ENCODE results near the gene ASTN2. TPM values are rescaled to one million over a fixed set of nuclear protein-coding genes. Genes with fewer than 3 reads are reported as not detected.

The ASTN2 gene
- total and polyA plus RNA-seq, 2 experiments from 2014 or later: 7.0 to 24.6 TPM

DNA sequence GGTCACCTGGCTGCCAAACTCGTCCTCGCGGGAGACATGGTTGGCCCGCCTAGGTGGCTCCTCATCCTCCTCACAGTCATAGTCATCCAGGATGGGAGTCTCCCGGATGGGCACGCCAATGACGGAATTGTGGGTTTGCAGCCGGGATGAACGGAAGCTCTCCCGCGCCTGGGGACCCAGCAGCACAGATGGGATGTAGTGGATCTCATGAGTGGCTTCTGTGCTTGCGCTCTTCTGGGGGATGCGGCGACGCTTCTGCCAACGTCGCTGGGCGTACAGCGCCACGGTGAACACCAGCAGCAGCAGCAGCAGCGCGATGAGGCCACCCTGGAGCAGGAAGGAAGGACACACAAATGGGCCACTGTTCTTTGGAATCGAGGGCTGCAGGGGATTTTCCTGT, 200.4 kb downstream of the ASTN2 start (continued):
- TF ChIP-seq, protein P1, sequence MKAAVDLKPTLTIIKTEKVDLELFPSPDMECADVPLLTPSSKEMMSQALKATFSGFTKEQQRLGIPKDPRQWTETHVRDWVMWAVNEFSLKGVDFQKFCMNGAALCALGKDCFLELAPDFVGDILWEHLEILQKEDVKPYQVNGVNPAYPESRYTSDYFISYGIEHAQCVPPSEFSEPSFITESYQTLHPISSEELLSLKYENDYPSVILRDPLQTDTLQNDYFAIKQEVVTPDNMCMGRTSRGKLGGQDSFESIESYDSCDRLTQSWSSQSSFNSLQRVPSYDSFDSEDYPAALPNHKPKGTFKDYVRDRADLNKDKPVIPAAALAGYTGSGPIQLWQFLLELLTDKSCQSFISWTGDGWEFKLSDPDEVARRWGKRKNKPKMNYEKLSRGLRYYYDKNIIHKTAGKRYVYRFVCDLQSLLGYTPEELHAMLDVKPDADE (IDR thresholded peaks at IDR 0.05): no peak
- TF ChIP-seq STAT1 (IDR thresholded peaks at IDR 0.05; ENCODE audit: unreplicated experiment) (no peak), EZH2 (IDR thresholded peaks at IDR 0.05; ENCODE audit: low read depth, unreplicated experiment) (no peak), EZH2phosphoT487 (IDR thresholded peaks at IDR 0.05; ENCODE audit: unreplicated experiment) (no peak)

DNA sequence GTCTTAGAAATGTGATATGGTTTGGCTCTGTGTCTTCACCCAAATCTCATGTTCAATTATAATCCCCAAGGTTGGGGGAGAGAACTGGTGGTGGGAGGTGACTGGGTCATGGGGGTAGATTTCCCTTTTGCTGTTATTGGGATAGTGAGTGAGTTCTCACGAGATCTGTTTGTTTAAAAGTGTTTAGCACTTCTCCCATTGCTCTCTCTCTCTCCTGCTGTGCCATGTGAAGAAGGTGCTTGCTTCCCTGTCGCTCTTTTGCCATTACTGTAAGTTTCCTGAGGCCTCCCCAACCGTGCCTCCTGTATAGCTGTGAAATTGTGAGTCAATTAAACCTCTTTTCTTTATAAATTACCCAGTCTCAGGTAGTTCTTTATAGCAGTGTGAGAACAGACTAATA, 203.6 kb downstream of the ASTN2 start:
- H2AFZ ChIP-seq: no peak overlapping the region

More for the DNA sequence above, 203.6 kb downstream of the ASTN2 start:
- no peaks in the 10 kb centered on the region for H3K9me2 ChIP-seq (ENCODE audit: insufficient read depth)
- H3K27ac ChIP-seq (ENCODE audit: low read depth): no peak overlapping the region
- peaks cover 6% of the 10 kb centered on the region; the same call in 1 of the 2 replicates for H3K79me2 ChIP-seq (replicated peaks; ENCODE audit: insufficient read depth)
- H3K4me2 ChIP-seq: no peak overlapping the region
- H3K4me1 Mint-ChIP-seq: peaks cover 13% of the 10 kb centered on the region
- no peaks in the 10 kb centered on the region for H4K20me1 ChIP-seq (replicated peaks; ENCODE audit: insufficient read depth)
- DNase-seq (ENCODE audit: low spot score) (peak; percentile 13), ATAC-seq (peak; percentile 39; the same call in 1 of the 3 replicates)
- TF ChIP-seq STAT1 (IDR thresholded peaks at IDR 0.05; ENCODE audit: unreplicated experiment) (no peak), ZNF331 (CRISPR knock-in tag; IDR thresholded peaks at IDR 0.05; ENCODE audit: low read depth) (no peak), EZH2 (IDR thresholded peaks at IDR 0.05; ENCODE audit: low read depth, unreplicated experiment) (no peak), JUNB (IDR thresholded peaks at IDR 0.05; ENCODE audit: unreplicated experiment) (no peak), NANOG (IDR thresholded peaks at IDR 0.05; ENCODE audit: borderline replicate concordance) (no peak), EZH2phosphoT487 (IDR thresholded peaks at IDR 0.05; ENCODE audit: unreplicated experiment) (no peak), POLR2AphosphoS5 (IDR thresholded peaks at IDR 0.05; ENCODE audit: low read depth) (no peak), ZNF114 (CRISPR knock-in tag; IDR thresholded peaks at IDR 0.05) (no peak)
- TF ChIP-seq, protein P1 (IDR thresholded peaks at IDR 0.05): no peak
- TF ChIP-seq, protein P2, sequence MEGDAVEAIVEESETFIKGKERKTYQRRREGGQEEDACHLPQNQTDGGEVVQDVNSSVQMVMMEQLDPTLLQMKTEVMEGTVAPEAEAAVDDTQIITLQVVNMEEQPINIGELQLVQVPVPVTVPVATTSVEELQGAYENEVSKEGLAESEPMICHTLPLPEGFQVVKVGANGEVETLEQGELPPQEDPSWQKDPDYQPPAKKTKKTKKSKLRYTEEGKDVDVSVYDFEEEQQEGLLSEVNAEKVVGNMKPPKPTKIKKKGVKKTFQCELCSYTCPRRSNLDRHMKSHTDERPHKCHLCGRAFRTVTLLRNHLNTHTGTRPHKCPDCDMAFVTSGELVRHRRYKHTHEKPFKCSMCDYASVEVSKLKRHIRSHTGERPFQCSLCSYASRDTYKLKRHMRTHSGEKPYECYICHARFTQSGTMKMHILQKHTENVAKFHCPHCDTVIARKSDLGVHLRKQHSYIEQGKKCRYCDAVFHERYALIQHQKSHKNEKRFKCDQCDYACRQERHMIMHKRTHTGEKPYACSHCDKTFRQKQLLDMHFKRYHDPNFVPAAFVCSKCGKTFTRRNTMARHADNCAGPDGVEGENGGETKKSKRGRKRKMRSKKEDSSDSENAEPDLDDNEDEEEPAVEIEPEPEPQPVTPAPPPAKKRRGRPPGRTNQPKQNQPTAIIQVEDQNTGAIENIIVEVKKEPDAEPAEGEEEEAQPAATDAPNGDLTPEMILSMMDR (conservative IDR thresholded peaks at IDR 0.05; ENCODE audit: low read depth in 2 of 2): no peak
- H3K4me3 Mint-ChIP-seq: no peak overlapping the region
- H3F3A ChIP-seq (replicated peaks; ENCODE audit: low read depth): no peaks in the 10 kb centered on the region
- no peaks in the 10 kb centered on the region; the same call in 2 of the 3 replicates for H3K36me3 Mint-ChIP-seq (ENCODE audit: low read depth)
- H3K27ac Mint-ChIP-seq: 0 out of 2 replicates have a peak overlapping the region, but pooled peaks have one; percentile 20
- no peaks in the 10 kb centered on the region for H3K27me3 ChIP-seq (ENCODE audit: insufficient read depth)
- H3K9me3 Mint-ChIP-seq: no peaks in the 10 kb centered on the region; the same call in 1 of the 3 replicates
- H3K27me3 Mint-ChIP-seq (ENCODE audit: insufficient read depth, low read depth, poor library complexity): no peaks in the 10 kb centered on the region
- H3K4me1 ChIP-seq (ENCODE audit: insufficient read depth): no peaks in the 10 kb centered on the region
- no peak overlapping the region for H3K4me3 ChIP-seq
- H3K36me3 ChIP-seq (ENCODE audit: insufficient read depth): no peaks in the 10 kb centered on the region

Measured in GM23338 (cell line).